HepG2 (cell line): ENCODE data around the gene PNKD. TPM values are rescaled to one million over a fixed set of nuclear protein-coding genes. Genes with fewer than 3 reads are reported as not detected.

Experiments
- ARNT2 ChIP-seq: sonication (generic); formaldehyde crosslinking; IDR thresholded peaks from 2 replicates; pipeline ENCODE4 v1.8.0; 2022; ENCODE audit warnings: mild to moderate bottlenecking, low read depth, missing genetic modification reagents, moderate library complexity
- CREM ChIP-seq, 2 experiments: sonication (generic) in 1 of 2; formaldehyde crosslinking in 1 of 2; IDR thresholded peaks; 2 replicates each; pipeline versions ENCODE4 v1.4.0 to v1.6.1; 2016 to 2020; ENCODE audit warnings: antibody characterized with exemption in 1 of 2, mild to moderate bottlenecking in 1 of 2, missing genetic modification reagents in 1 of 2
- FOXC1 ChIP-seq: sonication (generic); formaldehyde crosslinking; IDR thresholded peaks from 2 replicates; pipeline ENCODE4 v1.8.0; 2022; ENCODE audit warnings: mild to moderate bottlenecking, missing genetic modification reagents, borderline replicate concordance
- GATAD1 ChIP-seq: IDR thresholded peaks from 2 replicates; pipeline ENCODE4 v1.6.1; 2016; ENCODE audit warnings: missing genetic modification reagents, missing compliant biosample characterization
- GZF1 ChIP-seq: sonication (generic); formaldehyde crosslinking; IDR thresholded peaks from 2 replicates; pipeline ENCODE4 v1.5.1; 2020; ENCODE audit warnings: mild to moderate bottlenecking, missing genetic modification reagents
- JDP2 ChIP-seq: sonication (generic); formaldehyde crosslinking; IDR thresholded peaks from 2 replicates; pipeline ENCODE4 v1.8.1; 2022; ENCODE audit warnings: missing genetic modification reagents, borderline replicate concordance
- KAT7 ChIP-seq: IDR thresholded peaks from 2 replicates; pipeline ENCODE4 v1.6.1; 2018; ENCODE audit warnings: borderline replicate concordance, missing compliant biosample characterization
- MED1 ChIP-seq: sonication (generic); formaldehyde crosslinking; IDR thresholded peaks from 2 replicates; pipeline ENCODE4 v1.4.0; 2020; ENCODE audit warnings: missing genetic modification reagents
- PAWR ChIP-seq: sonication (generic); formaldehyde crosslinking; IDR thresholded peaks from 2 replicates; pipeline ENCODE4 v1.4.0; 2020; ENCODE audit warnings: missing genetic modification reagents, mild to moderate bottlenecking, borderline replicate concordance
- REL ChIP-seq: sonication (generic); formaldehyde crosslinking; conservative IDR thresholded peaks from 2 replicates; pipeline ENCODE4 v1.8.0; 2022; ENCODE audit warnings: mild to moderate bottlenecking, missing genetic modification reagents, moderate library complexity
- TCF7 ChIP-seq: sonication (generic); IDR thresholded peaks from 2 replicates; pipeline ENCODE4 v1.6.1; 2016; ENCODE audit warnings: antibody characterized with exemption, low read depth
- ZNF331 ChIP-seq: sonication (generic); formaldehyde crosslinking; IDR thresholded peaks from 2 replicates; pipeline ENCODE4 v1.4.0; 2020; ENCODE audit warnings: missing genetic modification reagents
- ZNF501 ChIP-seq: sonication (generic); formaldehyde crosslinking; IDR thresholded peaks from 2 replicates; pipeline ENCODE4 v1.5.1; 2020; ENCODE audit warnings: mild to moderate bottlenecking, moderate library complexity, missing genetic modification reagents
- ZNF563 ChIP-seq: sonication (generic); formaldehyde crosslinking; IDR thresholded peaks from 2 replicates; pipeline ENCODE4 v1.8.0; 2022; ENCODE audit warnings: mild to moderate bottlenecking, moderate library complexity, missing genetic modification reagents
- ZSCAN30 ChIP-seq: sonication (generic); formaldehyde crosslinking; IDR thresholded peaks from 2 replicates; pipeline ENCODE4 v1.5.0; 2020; ENCODE audit warnings: mild to moderate bottlenecking, missing genetic modification reagents
- ZSCAN31 ChIP-seq: sonication (generic); formaldehyde crosslinking; IDR thresholded peaks from 2 replicates; pipeline ENCODE4 v1.5.0; 2020; ENCODE audit warnings: low read depth, mild to moderate bottlenecking, missing genetic modification reagents
- polyA plus RNA-seq, 8 experiments: library from polyadenylated mRNA; depleted of rRNA in 3 of 8; stranded (reverse) in 7 of 8; unstranded in 1 of 8; fragments of >200 nt; fragmentation: Illumina TruSeq in 4 of 8; extraction: Trizol in 4 of 8; gene quantifications; 2 replicates each; pipeline versions ENCODE4 v1.2.1 to v1.2.3, GENCODE V29; 2011 to 2016; ENCODE audit warnings: low read depth in 4 of 8, missing spikeins in 1 of 8, mixed read lengths in 1 of 8; ENCODE audit not compliant: insufficient read depth in 1 of 8
- total RNA-seq, 5 experiments: library from RNA; depleted of rRNA; stranded (reverse); fragments of >200 nt; fragmentation: Illumina TruSeq; extraction: Trizol; gene quantifications; 2 replicates each; pipeline ENCODE4 v1.2.3, GENCODE V29; 2016; ENCODE audit warnings: low read depth in 1 of 5
- TF ChIP-seq, protein P1 (sequence below): IDR thresholded peaks from 2 replicates; pipeline ENCODE4 v1.6.1; 2018; ENCODE audit warnings: missing genetic modification reagents
- TF ChIP-seq, protein P2 (sequence below): sonication (generic); formaldehyde crosslinking; IDR thresholded peaks from 2 replicates; pipeline ENCODE4 v1.8.0; 2023; ENCODE audit warnings: mild to moderate bottlenecking, missing genetic modification reagents
- TF ChIP-seq, protein P3 (sequence below): sonication (generic); formaldehyde crosslinking; IDR thresholded peaks from 2 replicates; pipeline ENCODE4 v1.8.0; 2022; ENCODE audit warnings: mild to moderate bottlenecking, missing genetic modification reagents
- TF ChIP-seq, protein P4 (sequence below): IDR thresholded peaks from 2 replicates; pipeline ENCODE4 v1.6.1; 2016
- TF ChIP-seq, protein P5 (sequence below): sonication (generic); formaldehyde crosslinking; IDR thresholded peaks from 2 replicates; pipeline ENCODE4 v1.4.0; 2020; ENCODE audit warnings: missing genetic modification reagents
- TF ChIP-seq, protein P6 (sequence below): sonication (generic); formaldehyde crosslinking; IDR thresholded peaks from 2 replicates; pipeline ENCODE4 v1.8.1; 2023; ENCODE audit warnings: mild to moderate bottlenecking, missing genetic modification reagents, borderline replicate concordance

The PNKD gene
- total and polyA plus RNA-seq, 2 of the 13 experiments (the other 11 are each of a cell fraction or from before 2014, with no cell fraction given): 55.9 to 80.4 TPM

DNA sequence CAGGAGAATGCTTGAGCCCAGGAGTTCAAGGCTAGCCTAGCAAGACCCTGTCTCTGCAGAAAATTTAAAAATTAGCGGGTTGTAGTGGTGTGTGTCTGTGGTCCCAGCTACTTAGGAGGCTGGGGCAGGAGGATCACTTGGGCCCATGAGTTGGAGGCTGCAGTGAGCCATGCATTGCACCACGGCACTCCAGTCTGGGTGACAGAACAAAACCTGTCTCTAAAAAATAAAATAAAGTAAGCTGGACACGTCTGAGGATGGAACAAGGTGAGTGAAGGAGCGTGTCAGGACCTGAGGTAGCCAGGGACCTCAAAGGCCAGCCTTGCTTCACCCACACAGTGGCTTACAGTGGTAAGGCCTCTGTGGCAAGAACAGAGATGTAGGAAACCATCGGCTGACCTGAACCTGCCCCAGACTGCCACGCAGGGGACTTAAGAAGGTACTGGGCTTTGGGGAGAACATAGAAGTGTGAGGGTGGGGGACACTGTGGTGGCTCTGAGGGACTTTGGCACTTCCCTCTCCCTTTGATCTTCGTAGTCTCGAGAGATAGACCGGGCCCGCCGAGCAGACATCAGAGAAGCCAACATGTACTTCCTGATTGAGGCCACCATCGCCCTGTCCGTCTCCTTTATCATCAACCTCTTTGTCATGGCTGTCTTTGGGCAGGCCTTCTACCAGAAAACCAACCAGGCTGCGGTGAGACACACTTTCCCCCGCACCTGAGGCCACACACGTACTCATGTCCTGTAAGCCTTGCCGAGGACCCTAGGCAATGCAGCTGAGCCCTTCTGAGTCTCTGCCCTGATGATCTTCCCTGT, 119.2 kb downstream of the PNKD start (continued):
- no peak for TF ChIP-seq KAT7
- peak; percentile 23; the same call in 1 of the 2 replicates for TF ChIP-seq ZNF331 (CRISPR knock-in tag)
- peak; percentile 42; the same call in 1 of the 2 replicates for TF ChIP-seq MED1 (CRISPR knock-in tag)
- TF ChIP-seq JDP2: no peak
- peak; percentile 40; the same call in 1 of the 2 replicates for TF ChIP-seq GATAD1 (CRISPR knock-in tag)
- TF ChIP-seq, protein P1, sequence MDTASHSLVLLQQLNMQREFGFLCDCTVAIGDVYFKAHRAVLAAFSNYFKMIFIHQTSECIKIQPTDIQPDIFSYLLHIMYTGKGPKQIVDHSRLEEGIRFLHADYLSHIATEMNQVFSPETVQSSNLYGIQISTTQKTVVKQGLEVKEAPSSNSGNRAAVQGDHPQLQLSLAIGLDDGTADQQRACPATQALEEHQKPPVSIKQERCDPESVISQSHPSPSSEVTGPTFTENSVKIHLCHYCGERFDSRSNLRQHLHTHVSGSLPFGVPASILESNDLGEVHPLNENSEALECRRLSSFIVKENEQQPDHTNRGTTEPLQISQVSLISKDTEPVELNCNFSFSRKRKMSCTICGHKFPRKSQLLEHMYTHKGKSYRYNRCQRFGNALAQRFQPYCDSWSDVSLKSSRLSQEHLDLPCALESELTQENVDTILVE: 0 out of 2 replicates have a peak, but pooled peaks have one; percentile 12
- no peak for TF ChIP-seq GZF1 (CRISPR knock-in tag)
- no peak for TF ChIP-seq ZSCAN31 (CRISPR knock-in tag)
- TF ChIP-seq ZNF501 (CRISPR knock-in tag): peak; percentile 73; the same call in 1 of the 2 replicates
- no peak for TF ChIP-seq ARNT2 (CRISPR knock-in tag)
- TF ChIP-seq, protein P2, sequence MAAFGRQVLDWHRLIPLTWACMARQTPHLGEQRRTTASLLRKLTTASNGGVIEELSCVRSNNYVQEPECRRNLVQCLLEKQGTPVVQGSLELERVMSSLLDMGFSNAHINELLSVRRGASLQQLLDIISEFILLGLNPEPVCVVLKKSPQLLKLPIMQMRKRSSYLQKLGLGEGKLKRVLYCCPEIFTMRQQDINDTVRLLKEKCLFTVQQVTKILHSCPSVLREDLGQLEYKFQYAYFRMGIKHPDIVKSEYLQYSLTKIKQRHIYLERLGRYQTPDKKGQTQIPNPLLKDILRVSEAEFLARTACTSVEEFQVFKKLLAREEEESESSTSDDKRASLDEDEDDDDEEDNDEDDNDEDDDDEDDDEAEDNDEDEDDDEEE: 0 out of 2 replicates have a peak, but pooled peaks have one; percentile 17
- TF ChIP-seq REL (CRISPR knock-in tag): no peak
- TF ChIP-seq, protein P3, sequence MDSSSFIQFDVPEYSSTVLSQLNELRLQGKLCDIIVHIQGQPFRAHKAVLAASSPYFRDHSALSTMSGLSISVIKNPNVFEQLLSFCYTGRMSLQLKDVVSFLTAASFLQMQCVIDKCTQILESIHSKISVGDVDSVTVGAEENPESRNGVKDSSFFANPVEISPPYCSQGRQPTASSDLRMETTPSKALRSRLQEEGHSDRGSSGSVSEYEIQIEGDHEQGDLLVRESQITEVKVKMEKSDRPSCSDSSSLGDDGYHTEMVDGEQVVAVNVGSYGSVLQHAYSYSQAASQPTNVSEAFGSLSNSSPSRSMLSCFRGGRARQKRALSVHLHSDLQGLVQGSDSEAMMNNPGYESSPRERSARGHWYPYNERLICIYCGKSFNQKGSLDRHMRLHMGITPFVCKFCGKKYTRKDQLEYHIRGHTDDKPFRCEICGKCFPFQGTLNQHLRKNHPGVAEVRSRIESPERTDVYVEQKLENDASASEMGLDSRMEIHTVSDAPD (CRISPR knock-in tag): no peak
- TF ChIP-seq ZNF563: peak; percentile 59; the same call in 1 of the 2 replicates
- TF ChIP-seq CREM (IDR thresholded peaks at IDR 0.05): peak; percentile 27; the same call in 1 of the 2 replicates
- no peak for TF ChIP-seq CREM (CRISPR knock-in tag; IDR thresholded peaks at IDR 0.05)
- TF ChIP-seq ZSCAN30 (CRISPR knock-in tag): no peak
- TF ChIP-seq, protein P4, sequence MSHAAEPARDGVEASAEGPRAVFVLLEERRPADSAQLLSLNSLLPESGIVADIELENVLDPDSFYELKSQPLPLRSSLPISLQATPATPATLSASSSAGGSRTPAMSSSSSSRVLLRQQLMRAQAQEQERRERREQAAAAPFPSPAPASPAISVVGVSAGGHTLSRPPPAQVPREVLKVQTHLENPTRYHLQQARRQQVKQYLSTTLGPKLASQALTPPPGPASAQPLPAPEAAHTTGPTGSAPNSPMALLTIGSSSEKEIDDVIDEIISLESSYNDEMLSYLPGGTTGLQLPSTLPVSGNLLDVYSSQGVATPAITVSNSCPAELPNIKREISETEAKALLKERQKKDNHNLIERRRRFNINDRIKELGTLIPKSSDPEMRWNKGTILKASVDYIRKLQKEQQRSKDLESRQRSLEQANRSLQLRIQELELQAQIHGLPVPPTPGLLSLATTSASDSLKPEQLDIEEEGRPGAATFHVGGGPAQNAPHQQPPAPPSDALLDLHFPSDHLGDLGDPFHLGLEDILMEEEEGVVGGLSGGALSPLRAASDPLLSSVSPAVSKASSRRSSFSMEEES (CRISPR knock-in tag): peak; percentile 33; the same call in 1 of the 2 replicates
- TF ChIP-seq FOXC1 (CRISPR knock-in tag): no peak
- TF ChIP-seq PAWR (CRISPR knock-in tag): no peak
- TF ChIP-seq, protein P5, sequence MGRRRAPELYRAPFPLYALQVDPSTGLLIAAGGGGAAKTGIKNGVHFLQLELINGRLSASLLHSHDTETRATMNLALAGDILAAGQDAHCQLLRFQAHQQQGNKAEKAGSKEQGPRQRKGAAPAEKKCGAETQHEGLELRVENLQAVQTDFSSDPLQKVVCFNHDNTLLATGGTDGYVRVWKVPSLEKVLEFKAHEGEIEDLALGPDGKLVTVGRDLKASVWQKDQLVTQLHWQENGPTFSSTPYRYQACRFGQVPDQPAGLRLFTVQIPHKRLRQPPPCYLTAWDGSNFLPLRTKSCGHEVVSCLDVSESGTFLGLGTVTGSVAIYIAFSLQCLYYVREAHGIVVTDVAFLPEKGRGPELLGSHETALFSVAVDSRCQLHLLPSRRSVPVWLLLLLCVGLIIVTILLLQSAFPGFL (CRISPR knock-in tag): no peak
- TF ChIP-seq TCF7: peak; percentile 88
- TF ChIP-seq, protein P6, sequence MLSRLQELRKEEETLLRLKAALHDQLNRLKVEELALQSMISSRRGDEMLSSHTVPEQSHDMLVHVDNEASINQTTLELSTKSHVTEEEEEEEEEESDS (CRISPR knock-in tag): no peak
